Nephron progenitor cell (in vitro differentiated cells): ENCODE measurements around the gene MAPK12.

Experiments
- DNase-seq: peaks from one replicate; pipeline ENCODE4 v3.0.0; 2021
- H3K27ac Mint-ChIP-seq: 2 replicates; pipeline ENCODE4 v1.8.0; 2021; ENCODE audit warnings: mild to moderate bottlenecking, moderate library complexity, mixed read lengths
- H3K27me3 Mint-ChIP-seq: 2 replicates; pipeline ENCODE4 v1.8.0; 2021; ENCODE audit warnings: mild to moderate bottlenecking, low read depth, mixed read lengths; ENCODE audit not compliant: poor library complexity
- H3K36me3 Mint-ChIP-seq: 2 replicates; pipeline ENCODE4 v1.8.0; 2021; ENCODE audit warnings: low read depth, mixed read lengths
- H3K4me1 Mint-ChIP-seq: 2 replicates; pipeline ENCODE4 v1.8.0; 2021; ENCODE audit warnings: mixed read lengths
- H3K4me3 Mint-ChIP-seq: 2 replicates; pipeline ENCODE4 v1.8.0; 2021; ENCODE audit warnings: mild to moderate bottlenecking, moderate library complexity, mixed read lengths
- H3K9me3 Mint-ChIP-seq: 2 replicates; pipeline ENCODE4 v1.8.0; 2021; ENCODE audit warnings: mild to moderate bottlenecking, moderate library complexity, mixed read lengths
- TF ChIP-seq, protein P1 (sequence below): fragments of 200-600 bp; sonication (generic); IDR thresholded peaks from 2 replicates; pipeline ENCODE4 v1.5.0; 2021; ENCODE audit warnings: antibody characterized with exemption

MAPK12 gene

GRCh38 chr22:50209893-50210292 is 51.6 kb downstream of the MAPK12 start:
- peak; percentile 69 for DNase-seq
- peaks cover 53% of the 10 kb centered on the region for H3K36me3 Mint-ChIP-seq
- no peak overlapping the region for H3K4me3 Mint-ChIP-seq
- TF ChIP-seq, protein P1, sequence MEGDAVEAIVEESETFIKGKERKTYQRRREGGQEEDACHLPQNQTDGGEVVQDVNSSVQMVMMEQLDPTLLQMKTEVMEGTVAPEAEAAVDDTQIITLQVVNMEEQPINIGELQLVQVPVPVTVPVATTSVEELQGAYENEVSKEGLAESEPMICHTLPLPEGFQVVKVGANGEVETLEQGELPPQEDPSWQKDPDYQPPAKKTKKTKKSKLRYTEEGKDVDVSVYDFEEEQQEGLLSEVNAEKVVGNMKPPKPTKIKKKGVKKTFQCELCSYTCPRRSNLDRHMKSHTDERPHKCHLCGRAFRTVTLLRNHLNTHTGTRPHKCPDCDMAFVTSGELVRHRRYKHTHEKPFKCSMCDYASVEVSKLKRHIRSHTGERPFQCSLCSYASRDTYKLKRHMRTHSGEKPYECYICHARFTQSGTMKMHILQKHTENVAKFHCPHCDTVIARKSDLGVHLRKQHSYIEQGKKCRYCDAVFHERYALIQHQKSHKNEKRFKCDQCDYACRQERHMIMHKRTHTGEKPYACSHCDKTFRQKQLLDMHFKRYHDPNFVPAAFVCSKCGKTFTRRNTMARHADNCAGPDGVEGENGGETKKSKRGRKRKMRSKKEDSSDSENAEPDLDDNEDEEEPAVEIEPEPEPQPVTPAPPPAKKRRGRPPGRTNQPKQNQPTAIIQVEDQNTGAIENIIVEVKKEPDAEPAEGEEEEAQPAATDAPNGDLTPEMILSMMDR: peak; percentile 81
- H3K4me1 Mint-ChIP-seq: peaks cover 17% of the 10 kb centered on the region
- H3K9me3 Mint-ChIP-seq: no peaks in the 10 kb centered on the region
- no peaks in the 10 kb centered on the region for H3K27me3 Mint-ChIP-seq
- peak overlapping the region; percentile 84 for H3K27ac Mint-ChIP-seq

DNA sequence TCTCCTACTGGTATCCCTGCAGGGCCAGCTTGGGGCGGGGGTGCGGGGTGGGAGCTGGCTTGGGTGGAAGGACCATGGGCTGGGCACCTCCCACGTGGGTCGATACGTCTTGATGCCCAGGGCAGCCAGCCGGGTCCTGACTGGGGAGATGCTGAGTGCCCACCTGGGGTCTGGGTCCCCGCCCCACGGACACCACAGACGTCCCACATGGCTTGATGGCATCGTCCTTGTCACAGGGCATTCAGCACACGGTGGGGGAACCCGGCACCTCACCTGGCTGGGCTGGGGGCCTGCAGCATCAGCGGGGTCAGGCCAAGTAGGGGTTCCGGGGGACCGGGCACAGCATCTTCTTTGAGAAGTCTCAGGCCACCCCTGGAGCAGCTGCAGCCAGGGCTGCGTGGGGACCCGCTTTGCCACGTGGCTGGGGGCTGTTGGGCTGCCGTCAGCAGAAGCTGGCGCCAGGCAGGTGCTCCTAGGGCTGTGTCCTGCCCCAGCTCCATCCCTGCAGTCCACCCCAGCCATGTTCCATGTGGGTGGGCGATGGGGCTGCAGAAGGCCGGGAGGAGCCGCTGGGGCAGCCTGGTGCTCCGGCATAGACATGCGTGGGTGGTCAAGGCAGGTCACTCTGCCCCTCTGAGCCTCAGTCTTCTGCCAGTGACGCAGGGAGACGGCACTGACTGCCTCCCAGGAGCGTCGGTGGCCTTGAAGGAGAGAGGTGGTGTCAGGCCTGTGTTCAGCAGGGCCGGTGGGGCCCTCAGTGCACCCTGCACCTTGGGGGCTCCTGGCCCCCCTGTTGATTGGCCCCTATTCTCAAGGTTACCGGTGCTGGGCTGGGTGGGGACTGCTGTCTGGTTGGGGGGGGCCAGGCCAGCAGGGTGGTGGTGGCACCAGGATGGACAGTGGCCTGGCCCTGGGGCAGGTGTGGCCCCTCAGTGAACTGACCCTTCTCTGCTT is 52.3 kb downstream of the MAPK12 start:
- H3K36me3 Mint-ChIP-seq: peaks cover 53% of the 10 kb centered on the region
- H3K4me3 Mint-ChIP-seq: no peak overlapping the region
- no peaks in the 10 kb centered on the region for H3K9me3 Mint-ChIP-seq
- TF ChIP-seq, protein P1: no peak
- no peaks in the 10 kb centered on the region for H3K27me3 Mint-ChIP-seq
- no peak for DNase-seq
- H3K27ac Mint-ChIP-seq: no peak overlapping the region
- H3K4me1 Mint-ChIP-seq: peaks cover 20% of the 10 kb centered on the region

DNA sequence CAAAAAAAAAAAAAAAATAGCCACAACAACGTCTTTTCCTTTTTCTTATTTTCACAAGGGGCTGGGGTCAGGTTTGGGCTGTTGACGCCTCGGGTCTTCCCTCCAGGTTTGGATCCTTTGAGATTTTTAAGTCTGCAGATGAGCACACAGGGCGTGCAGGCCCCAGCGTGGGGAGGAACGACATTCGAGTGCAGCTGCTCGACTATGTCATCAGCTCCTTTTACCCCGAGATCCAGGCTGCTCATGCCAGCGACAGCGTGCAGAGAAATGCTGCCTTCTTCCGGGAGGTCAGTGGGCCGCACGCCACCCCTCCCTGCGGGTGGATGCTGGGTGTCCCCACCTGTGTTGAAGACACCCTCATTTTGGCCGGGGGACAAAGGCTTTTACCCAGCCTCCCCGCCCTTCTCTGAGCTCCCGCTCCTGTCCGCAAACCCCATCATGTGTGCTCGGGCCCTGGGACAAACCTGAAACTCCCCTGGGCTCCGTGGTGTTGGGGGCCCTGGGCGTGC is 53.0 kb downstream of the MAPK12 start:
- TF ChIP-seq, protein P1: no peak
- Mint-ChIP-seq H3K27me3 (no peaks in the 10 kb centered on the region), H3K4me1 (peaks cover 20% of the 10 kb centered on the region), H3K36me3 (peaks cover 53% of the 10 kb centered on the region), H3K9me3 (peaks cover 6% of the 10 kb centered on the region), H3K27ac (no peak overlapping the region), H3K4me3 (no peak overlapping the region)
- no peak for DNase-seq

- TF ChIP-seq, protein P1: no peak
- H3K4me3 Mint-ChIP-seq: no peak overlapping the region
- no peak overlapping the region for H3K27ac Mint-ChIP-seq
- H3K4me1 Mint-ChIP-seq: peaks cover 27% of the 10 kb centered on the region
- peaks cover 13% of the 10 kb centered on the region for H3K9me3 Mint-ChIP-seq
- no peak for DNase-seq
- H3K27me3 Mint-ChIP-seq: no peaks in the 10 kb centered on the region
- peaks cover 53% of the 10 kb centered on the region for H3K36me3 Mint-ChIP-seq
Measured at GRCh38 chr22:50207383-50208140, 53.9 kb downstream of the MAPK12 start.

- H3K27me3 Mint-ChIP-seq: no peaks in the 10 kb centered on the region
- peak; percentile 67 for DNase-seq
- no peak overlapping the region for H3K4me3 Mint-ChIP-seq
- peak overlapping the region; percentile 84 for H3K27ac Mint-ChIP-seq
- TF ChIP-seq, protein P1: peak; percentile 55
- H3K9me3 Mint-ChIP-seq: peaks cover 14% of the 10 kb centered on the region
- peaks cover 36% of the 10 kb centered on the region for H3K4me1 Mint-ChIP-seq
- peaks cover 52% of the 10 kb centered on the region for H3K36me3 Mint-ChIP-seq
Measured at GRCh38 chr22:50206599-50206998, 54.9 kb downstream of the MAPK12 start.
